GM21576 (cell line): ENCODE data around the gene TMEM53.

Experiments
- ATAC-seq: cut with Tn5 transposase; IDR thresholded peaks from one replicate; pipeline ENCODE4 v1.9.1; 2021; ENCODE audit warnings: mild to moderate bottlenecking, moderate library complexity; ENCODE audit not compliant: unreplicated experiment

TMEM53 gene

DNA sequence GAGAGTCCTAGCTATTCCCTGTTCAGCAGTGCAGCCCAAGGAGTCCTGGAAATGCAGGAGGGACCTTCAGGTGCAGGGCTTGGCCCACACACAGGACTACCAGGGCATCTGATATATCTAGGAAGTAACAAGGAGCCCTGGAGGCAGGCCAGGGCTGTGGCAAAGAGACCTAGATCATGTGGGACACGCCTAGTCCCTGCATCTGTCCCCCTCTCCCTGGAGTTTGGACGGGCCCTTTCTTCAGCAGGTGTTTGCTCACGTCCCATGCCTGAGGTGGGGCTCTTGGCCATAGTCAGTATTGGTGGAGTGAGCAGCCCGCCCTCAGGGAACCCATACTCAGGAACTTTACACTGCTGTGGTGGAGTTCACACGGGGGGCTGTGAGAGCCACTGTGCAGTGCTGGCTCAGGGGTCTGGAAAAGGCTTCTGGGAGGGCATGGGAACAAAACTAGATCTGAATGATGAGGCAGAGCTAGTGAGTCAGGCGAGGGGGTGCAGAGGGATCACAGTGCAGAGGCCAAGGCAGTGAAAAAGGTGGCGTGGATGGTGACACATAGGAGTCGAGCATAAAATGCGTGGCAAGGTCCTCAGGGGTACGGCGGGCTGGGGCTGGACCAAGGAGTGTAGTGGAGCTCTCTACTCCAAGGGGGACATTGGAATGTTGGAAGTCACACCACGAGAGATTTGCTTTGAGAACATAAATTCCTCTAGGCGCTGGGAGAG lies 25.6 kb downstream of the TMEM53 start:
- ATAC-seq = no peak

DNA sequence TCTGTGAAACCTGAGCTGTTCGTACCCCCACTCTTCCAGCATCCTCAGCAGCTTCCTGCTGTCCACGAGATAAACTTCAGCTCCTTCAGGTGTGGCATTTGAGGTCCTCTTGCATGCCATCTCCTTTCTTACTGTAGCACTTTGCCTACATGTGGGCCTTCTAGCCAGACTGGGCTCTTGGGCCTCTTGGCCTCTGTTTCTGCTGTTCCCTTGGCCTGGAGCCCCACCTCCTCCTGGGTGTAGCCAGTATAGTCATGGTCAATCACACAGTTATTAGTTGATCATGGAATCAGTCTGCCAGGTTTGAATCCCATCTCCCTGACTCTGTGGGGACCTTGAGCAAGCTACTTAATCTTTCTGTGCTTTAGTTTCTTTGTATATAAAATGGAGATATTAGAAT lies 26.4 kb downstream of the TMEM53 start:
- no peak for ATAC-seq

DNA sequence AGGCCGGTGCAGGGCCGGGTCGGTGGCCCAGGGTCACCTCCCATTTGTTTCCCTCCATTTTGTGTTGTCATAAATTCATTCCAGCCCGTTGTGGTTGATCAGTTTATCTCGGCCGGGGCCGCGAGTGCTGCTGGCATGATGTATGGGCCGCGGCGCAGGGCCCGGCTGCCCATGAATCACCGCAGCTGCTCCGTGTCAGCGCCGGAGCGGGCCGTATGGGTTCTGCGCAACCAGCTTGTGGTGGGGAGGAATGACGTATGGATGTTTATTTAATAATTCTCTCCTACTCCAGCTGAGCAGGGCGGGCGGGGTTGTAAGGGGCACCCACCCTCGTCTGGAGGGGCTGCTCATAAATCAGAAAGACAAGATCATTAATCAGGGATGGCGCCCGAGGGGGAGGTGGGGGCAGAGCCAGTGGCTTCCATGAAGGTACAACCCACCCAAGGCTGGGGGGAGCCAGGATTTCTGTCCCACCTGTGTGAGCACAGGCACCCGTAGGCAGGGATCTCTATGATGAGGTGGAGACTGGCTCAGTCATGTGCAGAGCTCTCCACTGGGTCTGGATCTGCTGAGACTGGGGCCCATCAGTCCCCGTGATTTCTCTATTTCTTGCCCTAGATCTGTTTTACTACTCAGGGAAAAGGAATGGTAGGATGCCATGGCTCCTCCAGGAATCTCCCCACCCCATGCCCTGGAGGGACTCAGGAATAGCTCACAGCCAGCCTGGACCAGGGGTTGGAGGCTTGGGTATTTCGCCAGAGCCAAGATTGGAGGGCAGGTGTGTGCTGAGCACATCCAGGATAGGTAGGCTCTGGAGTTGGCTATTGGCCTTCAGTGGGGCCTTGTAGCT lies 27.8 kb downstream of the TMEM53 start:
- no peak for ATAC-seq

DNA sequence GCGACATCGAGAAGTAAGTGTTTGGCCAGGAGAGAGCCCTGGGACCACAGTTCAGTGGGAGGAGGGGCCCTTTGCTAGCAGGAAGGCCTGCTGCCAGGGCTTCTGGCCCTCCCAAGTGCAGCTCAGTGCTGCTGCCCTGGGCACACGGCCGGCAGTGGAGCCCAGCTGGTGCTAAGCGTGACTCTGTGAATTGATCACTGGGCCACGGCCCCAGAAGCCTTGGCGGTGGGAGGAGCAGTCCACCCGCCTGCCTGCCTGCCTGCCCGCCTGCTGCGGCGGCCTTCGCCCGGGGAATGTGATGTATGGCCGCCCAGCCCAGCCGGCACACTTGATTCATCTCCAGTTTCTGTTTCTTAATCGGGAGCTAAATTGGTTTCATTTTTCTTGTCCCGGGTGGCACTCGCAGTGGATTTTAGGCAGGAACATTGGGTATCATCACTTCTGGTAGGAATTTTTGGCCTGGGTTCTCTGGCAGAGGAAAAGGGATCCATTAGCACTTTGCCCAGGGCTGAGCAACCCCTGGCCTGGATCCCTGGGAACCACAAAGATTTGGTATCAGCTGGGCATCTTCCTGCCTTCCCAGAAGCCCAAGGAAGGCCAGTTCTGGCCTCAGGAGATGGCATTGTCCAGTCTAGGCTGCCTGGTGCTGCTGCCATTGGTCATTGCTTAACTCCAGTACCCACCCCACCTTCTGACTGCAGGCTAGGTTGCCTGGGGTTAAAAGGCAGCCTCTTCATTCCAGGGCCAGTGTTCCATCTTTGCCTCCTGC lies 28.6 kb downstream of the TMEM53 start:
- ATAC-seq = no peak

DNA sequence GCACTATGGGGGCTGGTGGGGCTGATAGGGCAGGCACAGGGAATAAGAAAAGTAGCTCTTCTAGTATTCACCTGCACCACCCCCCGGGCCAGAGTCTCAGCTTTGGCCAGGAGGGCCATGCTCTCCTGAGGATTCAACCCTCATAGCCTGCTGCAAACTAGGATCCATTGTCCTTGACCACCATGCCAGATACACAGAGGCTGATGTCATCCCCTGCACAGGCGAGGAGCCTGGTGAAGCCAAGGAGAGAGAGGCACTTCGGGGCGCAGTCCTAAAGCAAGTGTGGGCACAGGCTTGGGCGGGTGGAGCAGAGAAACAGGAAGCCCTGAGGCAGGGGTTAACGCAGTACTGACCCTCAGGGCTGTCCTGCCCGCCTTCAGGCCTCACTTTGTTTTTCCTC lies 29.5 kb downstream of the TMEM53 start:
- ATAC-seq = no peak

DNA sequence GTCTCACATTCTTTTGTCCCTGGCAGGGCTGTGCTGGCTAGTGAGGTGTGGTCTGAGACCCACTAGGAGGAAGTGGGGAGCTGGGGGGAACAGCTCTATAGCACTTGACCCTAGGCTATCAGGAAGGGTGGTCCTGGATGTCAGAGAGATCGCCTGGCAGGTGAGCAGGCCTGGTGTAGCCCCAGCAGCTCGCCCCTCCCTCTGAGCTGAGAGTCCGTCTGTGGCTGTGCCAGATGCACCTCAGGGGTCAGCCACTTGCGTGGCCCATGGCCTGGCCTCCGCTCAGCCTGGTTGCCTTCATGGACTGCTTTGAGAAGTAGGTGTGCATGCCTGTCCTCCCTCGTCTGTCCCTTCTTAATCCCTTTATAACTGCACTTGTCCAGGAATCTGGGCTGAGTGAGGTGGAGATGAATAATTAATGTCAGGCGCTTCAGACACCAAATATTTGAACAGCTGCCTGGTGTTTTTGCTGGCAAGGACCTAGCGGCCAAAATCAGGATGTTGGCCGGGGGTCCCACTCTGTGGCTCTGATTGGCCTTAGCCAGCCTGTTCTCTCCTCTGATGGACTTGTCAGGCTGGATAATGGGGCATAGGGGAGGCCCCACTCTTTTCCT lies 30.5 kb downstream of the TMEM53 start:
- ATAC-seq = no peak

DNA sequence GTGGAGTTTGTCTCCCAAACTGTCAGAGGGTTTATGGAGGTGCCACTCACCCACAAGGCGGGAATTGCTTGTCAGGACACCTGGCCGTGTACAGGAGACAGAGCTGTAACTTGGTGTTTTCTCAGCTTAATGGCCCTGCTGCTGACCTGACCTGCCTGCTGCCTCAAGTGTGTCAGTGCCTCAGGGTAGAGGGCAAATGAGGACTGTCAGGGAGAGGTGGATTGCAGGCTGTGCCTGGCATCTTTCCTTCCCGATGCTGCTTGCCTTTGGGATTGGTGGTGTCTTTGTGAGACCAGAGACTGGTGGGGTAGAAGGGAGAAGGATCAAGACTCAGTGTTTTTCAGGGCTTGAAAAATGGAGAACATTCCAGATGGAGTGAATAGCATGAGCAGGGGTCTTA lies 31.4 kb downstream of the TMEM53 start:
- no peak for ATAC-seq

DNA sequence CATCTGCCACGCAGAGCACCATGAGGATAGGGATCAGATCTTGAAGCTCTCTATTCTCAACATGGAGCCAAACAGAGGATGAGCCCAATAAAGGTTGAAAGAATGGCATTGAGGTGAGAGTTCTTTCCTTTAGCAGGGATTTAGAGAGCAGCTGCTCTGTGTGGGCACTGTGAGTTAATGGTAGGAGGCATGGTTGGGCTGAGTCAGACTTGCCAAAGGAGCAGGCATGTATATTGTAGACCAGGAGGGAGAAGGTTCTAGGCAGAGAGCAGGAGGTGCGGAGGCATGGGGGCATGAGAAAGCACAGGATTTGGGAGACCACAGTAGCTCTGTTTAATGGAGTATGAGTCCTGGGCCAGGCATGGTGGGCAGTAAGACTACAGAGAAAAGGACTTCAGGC lies 32.0 kb downstream of the TMEM53 start:
- no peak for ATAC-seq

DNA sequence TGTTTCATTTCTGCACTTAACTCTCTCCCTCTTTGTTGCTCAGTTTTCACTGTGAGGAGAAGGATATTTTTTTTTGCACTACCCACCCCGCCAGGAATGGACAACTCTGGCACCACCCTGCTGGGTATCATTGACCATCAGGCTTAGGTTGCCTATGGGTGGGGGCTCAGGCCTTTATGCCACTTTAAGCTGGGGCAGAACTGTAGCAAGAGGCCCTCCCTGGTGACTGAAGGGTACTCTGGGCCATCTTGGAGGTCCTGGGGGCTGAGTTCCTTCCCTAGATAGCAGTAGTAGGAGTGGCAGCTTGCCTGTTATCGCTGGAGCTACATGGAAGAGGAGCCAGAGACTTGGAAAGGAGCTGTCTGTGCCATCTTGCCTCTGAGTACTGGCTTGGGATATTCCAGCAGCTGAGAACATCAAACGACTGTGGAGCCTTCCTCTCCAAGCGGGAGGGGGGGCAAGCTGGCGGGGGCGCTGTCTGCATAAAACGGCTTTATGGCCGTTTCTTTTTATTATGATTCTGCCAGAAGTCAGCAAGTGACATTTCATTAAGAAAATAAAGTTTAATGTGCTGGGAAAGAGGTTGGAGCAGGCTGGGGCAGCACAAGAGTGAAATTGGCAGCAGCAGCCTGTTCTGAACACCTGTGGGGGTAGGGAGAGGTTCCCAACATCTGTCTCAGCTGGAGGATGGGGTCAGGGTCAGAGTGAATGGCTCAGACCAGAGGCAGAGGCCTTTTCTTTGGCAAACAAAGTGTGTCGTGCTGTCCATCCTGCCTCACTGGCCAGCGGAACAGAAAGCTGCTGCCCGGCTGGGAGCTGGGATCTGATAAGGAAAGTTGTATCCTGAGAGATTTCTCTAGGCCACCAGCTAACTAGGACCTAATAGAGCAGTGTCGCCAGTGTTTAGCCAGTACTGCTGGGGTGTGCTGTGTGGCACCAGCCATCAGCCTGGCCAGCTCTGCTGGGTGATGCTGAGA lies 32.9 kb downstream of the TMEM53 start:
- ATAC-seq = no peak

DNA sequence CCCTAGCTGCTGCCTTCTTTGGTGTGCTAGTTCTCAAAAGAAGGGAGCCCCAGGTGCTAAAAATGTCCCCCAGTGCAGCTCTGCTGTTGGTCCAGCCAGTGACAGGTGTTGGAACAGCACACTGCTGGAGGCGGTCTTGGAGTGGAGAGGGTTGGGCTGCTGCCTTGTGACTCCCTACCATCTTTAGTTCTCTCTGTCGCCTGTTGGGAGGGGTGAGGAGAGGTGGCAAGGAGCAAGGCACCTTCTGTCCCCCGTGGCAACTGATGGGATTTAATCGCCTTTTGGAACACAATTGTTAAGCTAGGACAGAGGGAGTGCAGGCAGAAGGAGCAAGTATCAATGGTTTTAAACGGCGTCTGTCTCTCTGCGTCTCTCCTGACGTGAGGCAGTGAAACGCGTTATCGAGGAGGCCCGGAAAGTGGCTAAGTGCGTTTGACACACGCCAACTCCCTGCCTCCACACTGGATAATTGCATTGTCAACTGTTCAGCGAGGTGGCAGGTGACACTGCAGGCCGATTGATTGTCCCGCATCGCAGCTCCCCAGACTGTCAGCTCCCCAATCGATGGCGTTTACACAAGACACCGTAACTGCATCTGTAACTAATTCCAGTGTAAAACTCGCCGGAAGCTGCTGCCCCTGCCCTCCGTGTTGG lies 34.0 kb downstream of the TMEM53 start:
- ATAC-seq = no peak

DNA sequence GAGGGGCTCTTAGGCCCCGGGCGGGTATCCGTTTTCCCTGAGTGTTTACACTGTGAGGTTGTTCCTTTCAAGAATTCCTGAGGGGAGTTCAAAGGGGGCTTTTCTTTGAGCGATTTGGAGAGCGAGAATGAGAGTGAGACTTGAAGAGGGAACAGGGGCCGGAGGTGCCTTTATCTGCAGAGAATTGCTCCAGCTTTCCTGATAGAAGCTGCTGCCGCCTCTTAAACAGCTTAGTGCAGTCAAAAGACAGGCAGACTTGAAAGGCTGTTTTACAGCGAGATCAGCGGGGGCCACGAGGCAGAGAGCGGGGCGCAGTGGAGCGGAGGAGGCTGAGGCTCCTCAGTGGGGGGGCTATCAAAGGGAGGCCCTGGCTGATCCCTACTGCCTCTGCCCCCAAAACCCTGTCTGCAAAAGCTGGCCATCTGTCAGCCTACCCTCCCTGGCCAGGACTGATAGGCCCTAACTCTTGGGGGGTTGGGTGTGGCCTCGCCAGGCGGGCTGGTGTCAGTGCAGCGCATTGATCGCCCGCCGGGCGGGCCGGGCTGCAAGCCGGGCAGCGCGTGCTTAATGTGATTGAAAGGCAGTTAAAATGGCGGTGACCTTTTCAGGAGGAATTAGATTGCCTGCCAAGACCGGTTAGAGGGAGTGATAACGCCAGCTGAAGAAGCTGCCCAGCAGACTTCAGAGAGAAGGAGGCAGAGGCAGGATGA lies 36.4 kb downstream of the TMEM53 start:
- ATAC-seq = no peak

DNA sequence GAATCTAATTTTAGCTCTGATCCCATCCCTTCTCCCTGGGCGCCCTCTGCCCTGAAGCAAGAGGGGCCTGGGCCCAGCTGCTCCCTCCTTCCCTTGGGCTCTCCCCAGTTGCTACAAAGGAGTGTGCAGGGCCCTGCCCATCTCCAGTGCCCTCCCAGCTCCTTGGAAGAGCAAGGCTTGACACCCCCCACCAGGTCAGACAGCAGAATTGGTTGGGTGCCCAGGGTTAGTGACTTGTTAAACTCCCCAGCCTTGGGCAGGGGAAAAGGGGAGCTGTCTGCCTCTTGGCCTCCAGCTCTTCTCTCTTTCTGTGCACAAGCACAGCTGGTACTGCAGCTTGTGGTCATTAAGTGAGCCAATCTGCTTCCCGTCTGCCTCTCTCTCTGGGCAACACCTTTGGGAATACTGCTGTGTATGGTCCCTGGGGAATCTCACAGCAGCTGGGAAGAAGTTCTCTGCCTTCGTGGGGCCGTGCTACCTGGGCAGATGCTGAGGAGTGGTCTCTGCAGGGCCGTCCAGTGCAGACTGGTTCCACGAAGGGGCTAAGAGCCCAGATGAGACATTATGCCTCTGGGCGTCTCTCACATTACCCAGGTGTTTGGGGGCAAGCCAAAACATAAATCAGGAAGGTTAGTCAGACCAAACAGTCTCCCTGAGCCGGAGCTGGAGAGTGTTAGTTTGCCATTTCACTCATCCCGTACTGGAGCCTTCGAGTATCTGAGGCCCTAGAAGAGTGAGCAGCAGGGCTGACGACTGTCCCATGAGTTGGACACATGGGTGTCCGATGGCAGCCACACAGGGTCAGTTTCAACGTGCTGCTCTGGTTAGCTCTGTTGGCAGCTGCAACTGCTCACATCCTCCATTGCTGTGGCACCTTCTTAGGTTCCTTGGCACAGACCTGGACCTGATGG lies 37.3 kb downstream of the TMEM53 start:
- ATAC-seq = no peak

DNA sequence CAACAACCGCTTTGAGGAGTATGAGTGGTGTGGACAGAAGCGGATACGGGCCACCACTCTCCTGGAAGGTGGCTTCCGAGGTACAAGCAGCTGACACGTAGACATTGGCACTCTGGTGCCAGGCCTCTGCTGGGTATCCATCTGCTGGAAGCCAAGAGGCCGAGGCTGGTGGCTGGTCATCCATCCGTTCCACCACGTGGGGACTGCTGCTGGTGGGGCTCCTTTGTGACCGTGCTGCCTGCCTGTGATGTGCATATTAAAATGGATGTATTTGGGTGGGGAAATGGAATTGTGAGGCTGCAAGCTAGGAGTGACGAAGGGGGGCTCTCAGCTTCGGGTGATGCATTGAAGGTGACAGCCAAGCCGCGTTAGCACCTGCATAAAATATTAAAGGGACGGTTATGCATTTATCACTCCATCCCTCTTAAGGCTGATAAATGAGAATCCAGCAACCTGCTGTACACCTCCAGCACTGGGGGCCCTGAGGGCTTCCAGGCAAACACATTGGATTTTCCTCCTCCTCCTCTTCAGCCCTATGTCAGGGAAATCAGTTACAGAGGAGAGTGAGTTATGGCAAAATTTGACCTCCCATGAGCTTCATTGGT lies 38.1 kb downstream of the TMEM53 start:
- no peak for ATAC-seq

DNA sequence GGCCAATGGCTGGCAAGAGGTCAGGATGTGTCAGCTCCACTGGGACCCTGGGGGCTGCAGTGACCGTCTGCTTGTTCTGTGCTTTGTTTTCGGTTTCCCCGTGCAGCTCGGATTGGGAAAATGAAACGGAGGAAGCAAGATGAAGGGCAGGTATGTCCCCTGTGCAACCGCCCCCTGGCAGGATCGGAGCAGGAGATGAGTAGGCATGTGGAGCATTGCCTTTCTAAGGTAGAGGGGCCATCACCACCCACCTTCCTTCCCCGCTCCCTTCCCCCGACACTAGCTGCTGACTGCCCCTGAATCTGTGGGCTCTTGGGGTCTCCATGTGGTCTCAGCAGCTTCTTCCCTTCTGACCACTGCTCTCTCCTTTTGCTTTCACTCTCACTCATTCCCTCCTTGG lies 38.8 kb downstream of the TMEM53 start:
- no peak for ATAC-seq

DNA sequence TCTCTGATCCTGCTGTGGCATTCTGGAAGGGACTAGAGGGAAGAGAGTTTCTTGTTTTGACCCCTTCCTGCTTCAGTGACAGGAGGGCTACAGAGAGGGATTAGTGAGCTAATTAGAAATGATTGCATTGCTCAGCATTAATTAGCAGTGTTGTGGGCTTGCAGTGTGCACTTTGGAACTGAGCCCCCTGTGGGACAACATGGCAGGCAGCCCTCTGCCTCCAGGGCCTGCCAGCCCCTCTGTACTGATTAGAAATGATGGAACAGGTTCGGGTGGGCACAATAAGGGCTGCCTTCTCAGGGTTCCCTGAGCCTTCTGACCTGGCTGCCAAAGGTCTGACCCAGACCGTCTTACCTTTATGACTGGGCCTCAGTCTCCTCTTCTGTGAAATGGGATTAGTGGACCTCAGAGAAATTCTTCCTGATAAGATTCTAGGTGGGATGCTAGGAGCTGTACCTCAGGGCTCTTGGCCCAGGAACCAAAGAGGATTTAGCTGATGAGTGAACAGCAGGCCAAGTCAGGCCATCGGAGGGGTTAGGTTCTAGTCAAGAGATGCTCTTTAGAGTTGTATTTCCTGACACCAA lies 39.6 kb downstream of the TMEM53 start:
- no peak for ATAC-seq

DNA sequence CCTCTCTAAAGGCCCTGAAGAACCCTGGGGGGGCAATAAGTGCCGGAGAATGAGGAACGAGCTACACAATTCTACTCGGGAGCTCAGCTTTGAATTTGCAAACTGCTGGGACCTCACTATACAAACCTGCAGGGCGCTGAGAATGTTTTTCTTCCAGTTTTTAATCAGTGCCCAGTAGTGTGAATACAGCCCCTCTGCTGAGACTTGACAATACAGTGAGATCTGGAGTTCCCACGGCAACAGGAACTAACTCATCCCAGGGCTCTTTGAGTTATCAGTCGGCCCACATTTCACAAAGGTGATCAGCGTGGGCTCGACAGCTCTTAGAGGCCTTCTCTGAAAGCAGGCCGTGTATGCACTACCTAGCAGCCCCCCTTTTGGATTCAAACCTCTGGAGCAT lies 41.7 kb downstream of the TMEM53 start:
- ATAC-seq = no peak
